Neural cell (in vitro differentiated cells): Measurements from ENCODE around the gene ESYT2. TPM values are rescaled to one million over a fixed set of nuclear protein-coding genes. Genes with fewer than 3 reads are reported as not detected.

Experiments
- H2AFZ ChIP-seq: fragments of 200-600, 300-800 bp; sonication (generic), shearing (Covaris generic); 2 replicates; pipeline ENCODE4 v1.6.0; 2014; ENCODE audit warnings: low read depth, mild to moderate bottlenecking, antibody characterized with exemption, low read length, moderate library complexity
- H3F3A ChIP-seq: fragments of 200-600 bp; shearing (Covaris generic); 2 replicates; pipeline ENCODE4 v1.6.1; 2016; ENCODE audit warnings: mild to moderate bottlenecking, moderate library complexity, mixed read lengths, antibody characterized with exemption, low read length; ENCODE audit not compliant: insufficient read depth, poor library complexity, severe bottlenecking
- H3K27ac ChIP-seq: fragments of 200-600, 300-800 bp; sonication (generic), shearing (Covaris generic); 2 replicates; pipeline ENCODE4 v1.5.1; 2014; ENCODE audit warnings: mild to moderate bottlenecking, low read length, moderate library complexity
- H3K27me3 ChIP-seq: fragments of 300-800, 200-600 bp; sonication (generic), shearing (Covaris generic); 2 replicates; pipeline ENCODE4 v1.6.0; 2014; ENCODE audit warnings: mild to moderate bottlenecking, low read depth, low read length, moderate library complexity; ENCODE audit not compliant: insufficient read depth
- H3K36me3 ChIP-seq: fragments of 300-800, 200-600 bp; sonication (generic), shearing (Covaris generic); 2 replicates; pipeline ENCODE4 v1.5.1; 2014; ENCODE audit warnings: mild to moderate bottlenecking, antibody characterized with exemption, low read length, moderate library complexity; ENCODE audit not compliant: insufficient read depth
- H3K4me2 ChIP-seq: fragments of 300-800, 200-600 bp; sonication (generic), shearing (Covaris generic); 2 replicates; pipeline ENCODE4 v1.6.0; 2014; ENCODE audit warnings: mild to moderate bottlenecking, low read length
- H3K4me3 ChIP-seq: fragments of 300-800, 200-600 bp; sonication (generic), shearing (Covaris generic); 2 replicates; pipeline ENCODE4 v1.5.1; 2014; ENCODE audit warnings: mild to moderate bottlenecking, low read length, moderate library complexity
- H3K79me2 ChIP-seq: fragments of 200-600 bp; shearing (Covaris generic); replicated peaks from 2 replicates; pipeline ENCODE4 v1.6.0; 2014; ENCODE audit warnings: mild to moderate bottlenecking, low read length, moderate library complexity; ENCODE audit not compliant: insufficient read depth
- H3K9ac ChIP-seq: fragments of 300-800, 200-600 bp; sonication (generic), shearing (Covaris generic); 2 replicates; pipeline ENCODE4 v1.6.1; 2016; ENCODE audit warnings: mild to moderate bottlenecking, low read length, mixed read lengths
- H3K9me2 ChIP-seq: fragments of 200-600 bp; shearing (Covaris generic); 2 replicates; pipeline ENCODE4 v1.6.1; 2016; ENCODE audit warnings: mild to moderate bottlenecking, low read length, mixed read lengths; ENCODE audit not compliant: insufficient read depth
- H3K9me3 ChIP-seq: fragments of 200-600, 300-800 bp; sonication (generic), shearing (Covaris generic); 2 replicates; pipeline ENCODE4 v1.6.1; 2016; ENCODE audit warnings: mild to moderate bottlenecking, mixed run types, low read length, moderate library complexity, mixed read lengths
- H4K20me1 ChIP-seq: fragments of 200-600 bp; shearing (Covaris generic); 2 replicates; pipeline ENCODE4 v1.6.1; 2016; ENCODE audit warnings: mild to moderate bottlenecking, mixed run types; ENCODE audit not compliant: insufficient read depth
- EP300 ChIP-seq: fragments of 450-650 bp; conservative IDR thresholded peaks from 2 replicates; pipeline ENCODE4 v1.6.1; 2014; ENCODE audit warnings: antibody characterized with exemption, mild to moderate bottlenecking, moderate library complexity; ENCODE audit not compliant: poor library complexity, severe bottlenecking
- EZH2 ChIP-seq: fragments of 200-600, 300-800 bp; shearing (Covaris generic), sonication (generic); IDR thresholded peaks from 2 replicates; pipeline ENCODE4 v1.6.1; 2014; ENCODE audit warnings: antibody characterized with exemption, low read length, borderline replicate concordance, mild to moderate bottlenecking; ENCODE audit not compliant: insufficient read depth, poor library complexity, severe bottlenecking
- MXI1 ChIP-seq: fragments of 450-650 bp; conservative IDR thresholded peaks from 2 replicates; pipeline ENCODE4 v1.6.1; 2014; ENCODE audit warnings: antibody characterized with exemption, mild to moderate bottlenecking; ENCODE audit not compliant: poor library complexity, severe bottlenecking
- POLR2AphosphoS5 ChIP-seq: IDR thresholded peaks from 2 replicates; pipeline ENCODE4 v1.6.1; 2012
- RAD21 ChIP-seq: fragments of 450-650 bp; conservative IDR thresholded peaks from 2 replicates; pipeline ENCODE4 v1.6.1; 2014; ENCODE audit warnings: antibody characterized with exemption, mild to moderate bottlenecking, moderate library complexity
- SMC3 ChIP-seq: fragments of 450-650 bp; conservative IDR thresholded peaks from 2 replicates; pipeline ENCODE4 v1.6.1; 2014; ENCODE audit warnings: antibody characterized with exemption, mild to moderate bottlenecking, moderate library complexity; ENCODE audit not compliant: poor library complexity
- TAF1 ChIP-seq: IDR thresholded peaks from 2 replicates; pipeline ENCODE4 v1.6.1; 2012; ENCODE audit warnings: low read depth
- polyA plus RNA-seq: library from polyadenylated mRNA; depleted of rRNA; stranded (reverse); fragments of >200 nt; gene quantifications from 2 replicates; pipeline ENCODE4 v1.2.3, GENCODE V29; 2014
- TF ChIP-seq, protein P1 (sequence below): fragments of 450-650 bp; IDR thresholded peaks from 2 replicates; pipeline ENCODE4 v1.5.1; 2014; ENCODE audit warnings: antibody characterized with exemption, mild to moderate bottlenecking, moderate library complexity; ENCODE audit not compliant: poor library complexity, severe bottlenecking
- TF ChIP-seq, protein P2 (sequence below): IDR thresholded peaks from 2 replicates; pipeline ENCODE4 v1.6.1; 2012; ENCODE audit warnings: borderline replicate concordance

Gene ESYT2
- polyA plus RNA-seq, 1 donor from 2014 or later: 23.8 TPM

DNA sequence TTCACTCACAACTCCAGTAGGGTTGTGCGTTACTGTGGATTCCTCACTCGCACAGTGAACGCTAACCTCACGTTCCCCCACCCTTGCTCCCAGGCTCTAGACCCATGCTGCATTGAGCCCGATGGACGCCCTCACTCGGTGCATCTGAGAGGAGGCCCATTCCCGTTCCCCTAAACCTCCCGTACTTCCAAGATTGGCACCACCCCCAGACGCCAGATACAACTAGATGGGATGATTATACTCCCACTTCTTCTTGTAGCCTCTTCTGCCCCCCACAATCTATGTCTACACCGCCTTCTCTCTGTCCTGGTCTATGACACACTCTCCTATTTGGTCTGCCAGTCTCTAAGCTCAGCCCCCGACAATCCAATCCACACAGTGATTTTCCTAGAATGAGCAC is 67.4 kb downstream of the ESYT2 start:
- Histone ChIP-seq H3K9me3 (no peaks in the 10 kb centered on the region), H3K27me3 (no peaks in the 10 kb centered on the region), H3K9ac (no peak overlapping the region), H3K36me3 (no peaks in the 10 kb centered on the region), H4K20me1 (no peaks in the 10 kb centered on the region), H3K79me2 (no peaks in the 10 kb centered on the region), H3K9me2 (no peaks in the 10 kb centered on the region), H3F3A (no peaks in the 10 kb centered on the region), H3K27ac (no peak overlapping the region), H3K4me3 (no peak overlapping the region), H2AFZ (no peak overlapping the region), H3K4me2 (no peak overlapping the region)
- TF ChIP-seq SMC3 (no peak), MXI1 (no peak), EP300 (no peak), RAD21 (no peak), TAF1 (no peak), POLR2AphosphoS5 (no peak), EZH2 (no peak)
- TF ChIP-seq, protein P1, sequence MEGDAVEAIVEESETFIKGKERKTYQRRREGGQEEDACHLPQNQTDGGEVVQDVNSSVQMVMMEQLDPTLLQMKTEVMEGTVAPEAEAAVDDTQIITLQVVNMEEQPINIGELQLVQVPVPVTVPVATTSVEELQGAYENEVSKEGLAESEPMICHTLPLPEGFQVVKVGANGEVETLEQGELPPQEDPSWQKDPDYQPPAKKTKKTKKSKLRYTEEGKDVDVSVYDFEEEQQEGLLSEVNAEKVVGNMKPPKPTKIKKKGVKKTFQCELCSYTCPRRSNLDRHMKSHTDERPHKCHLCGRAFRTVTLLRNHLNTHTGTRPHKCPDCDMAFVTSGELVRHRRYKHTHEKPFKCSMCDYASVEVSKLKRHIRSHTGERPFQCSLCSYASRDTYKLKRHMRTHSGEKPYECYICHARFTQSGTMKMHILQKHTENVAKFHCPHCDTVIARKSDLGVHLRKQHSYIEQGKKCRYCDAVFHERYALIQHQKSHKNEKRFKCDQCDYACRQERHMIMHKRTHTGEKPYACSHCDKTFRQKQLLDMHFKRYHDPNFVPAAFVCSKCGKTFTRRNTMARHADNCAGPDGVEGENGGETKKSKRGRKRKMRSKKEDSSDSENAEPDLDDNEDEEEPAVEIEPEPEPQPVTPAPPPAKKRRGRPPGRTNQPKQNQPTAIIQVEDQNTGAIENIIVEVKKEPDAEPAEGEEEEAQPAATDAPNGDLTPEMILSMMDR: no peak
- TF ChIP-seq, protein P2, sequence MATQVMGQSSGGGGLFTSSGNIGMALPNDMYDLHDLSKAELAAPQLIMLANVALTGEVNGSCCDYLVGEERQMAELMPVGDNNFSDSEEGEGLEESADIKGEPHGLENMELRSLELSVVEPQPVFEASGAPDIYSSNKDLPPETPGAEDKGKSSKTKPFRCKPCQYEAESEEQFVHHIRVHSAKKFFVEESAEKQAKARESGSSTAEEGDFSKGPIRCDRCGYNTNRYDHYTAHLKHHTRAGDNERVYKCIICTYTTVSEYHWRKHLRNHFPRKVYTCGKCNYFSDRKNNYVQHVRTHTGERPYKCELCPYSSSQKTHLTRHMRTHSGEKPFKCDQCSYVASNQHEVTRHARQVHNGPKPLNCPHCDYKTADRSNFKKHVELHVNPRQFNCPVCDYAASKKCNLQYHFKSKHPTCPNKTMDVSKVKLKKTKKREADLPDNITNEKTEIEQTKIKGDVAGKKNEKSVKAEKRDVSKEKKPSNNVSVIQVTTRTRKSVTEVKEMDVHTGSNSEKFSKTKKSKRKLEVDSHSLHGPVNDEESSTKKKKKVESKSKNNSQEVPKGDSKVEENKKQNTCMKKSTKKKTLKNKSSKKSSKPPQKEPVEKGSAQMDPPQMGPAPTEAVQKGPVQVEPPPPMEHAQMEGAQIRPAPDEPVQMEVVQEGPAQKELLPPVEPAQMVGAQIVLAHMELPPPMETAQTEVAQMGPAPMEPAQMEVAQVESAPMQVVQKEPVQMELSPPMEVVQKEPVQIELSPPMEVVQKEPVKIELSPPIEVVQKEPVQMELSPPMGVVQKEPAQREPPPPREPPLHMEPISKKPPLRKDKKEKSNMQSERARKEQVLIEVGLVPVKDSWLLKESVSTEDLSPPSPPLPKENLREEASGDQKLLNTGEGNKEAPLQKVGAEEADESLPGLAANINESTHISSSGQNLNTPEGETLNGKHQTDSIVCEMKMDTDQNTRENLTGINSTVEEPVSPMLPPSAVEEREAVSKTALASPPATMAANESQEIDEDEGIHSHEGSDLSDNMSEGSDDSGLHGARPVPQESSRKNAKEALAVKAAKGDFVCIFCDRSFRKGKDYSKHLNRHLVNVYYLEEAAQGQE: no peak

DNA sequence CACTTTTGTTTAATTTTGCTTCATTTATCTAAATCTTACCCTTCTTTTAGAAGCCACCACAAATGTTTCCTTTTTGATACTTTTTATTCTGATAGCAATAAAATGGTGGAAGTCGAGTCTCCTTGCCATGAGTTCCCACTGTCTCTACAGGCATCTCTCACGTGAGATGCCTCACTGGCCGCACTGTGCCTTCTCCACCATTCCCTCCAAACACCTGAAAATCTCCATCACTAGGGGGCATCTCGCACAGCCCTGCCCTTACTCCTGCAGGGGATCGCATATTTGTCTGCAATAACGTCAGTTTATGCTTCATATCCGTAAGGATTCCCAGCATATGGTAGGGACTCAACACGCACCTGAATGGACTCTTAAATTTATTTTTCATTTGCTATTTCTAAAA is 68.4 kb downstream of the ESYT2 start:
- TF ChIP-seq RAD21: no peak
- no peak for TF ChIP-seq SMC3
- no peak for TF ChIP-seq EZH2
- TF ChIP-seq, protein P1: no peak
- TF ChIP-seq EP300: no peak
- no peak for TF ChIP-seq TAF1
- TF ChIP-seq, protein P2: no peak
- Histone ChIP-seq H3K36me3 (no peaks in the 10 kb centered on the region), H3K9ac (no peak overlapping the region), H3F3A (no peaks in the 10 kb centered on the region), H3K4me2 (no peak overlapping the region), H3K27ac (no peak overlapping the region), H3K4me3 (no peak overlapping the region), H3K79me2 (no peaks in the 10 kb centered on the region), H2AFZ (no peak overlapping the region), H4K20me1 (no peaks in the 10 kb centered on the region), H3K9me3 (no peaks in the 10 kb centered on the region), H3K9me2 (no peaks in the 10 kb centered on the region), H3K27me3 (no peaks in the 10 kb centered on the region)
